ENCODE data around the gene PEAR1.

Gene PEAR1

GRCh38 chr1:156903328-156904091 is 10.0 kb downstream of the PEAR1 start:
- Histone ChIP-seq H3K4me2 (ENCODE audit: low read depth, low read length, poor library complexity, severe bottlenecking) (no peak overlapping the region), H3K36me3 (ENCODE audit: low read length) (no peaks in the 10 kb centered on the region), H3K4me3 (ENCODE audit: insufficient read depth, low read length, poor library complexity, severe bottlenecking) (no peak overlapping the region), H4K20me1 (ENCODE audit: low read depth, low read length) (no peaks in the 10 kb centered on the region), H3K9me2 (replicated peaks; ENCODE audit: insufficient read depth, low read length) (no peaks in the 10 kb centered on the region), H3K79me2 (ENCODE audit: insufficient read depth, low read length) (no peaks in the 10 kb centered on the region), H3K9ac (ENCODE audit: low read length) (no peak overlapping the region), H2AFZ (ENCODE audit: low read depth, low read length, severe bottlenecking) (no peak overlapping the region), H3K27me3 (ENCODE audit: low read length) (no peaks in the 10 kb centered on the region), H3K9me3 (ENCODE audit: insufficient read depth, low read length) (no peaks in the 10 kb centered on the region), H3K27ac (ENCODE audit: low read depth, low read length) (no peak overlapping the region), H3F3A (ENCODE audit: insufficient read depth) (no peaks in the 10 kb centered on the region)
- TF ChIP-seq, protein P1, sequence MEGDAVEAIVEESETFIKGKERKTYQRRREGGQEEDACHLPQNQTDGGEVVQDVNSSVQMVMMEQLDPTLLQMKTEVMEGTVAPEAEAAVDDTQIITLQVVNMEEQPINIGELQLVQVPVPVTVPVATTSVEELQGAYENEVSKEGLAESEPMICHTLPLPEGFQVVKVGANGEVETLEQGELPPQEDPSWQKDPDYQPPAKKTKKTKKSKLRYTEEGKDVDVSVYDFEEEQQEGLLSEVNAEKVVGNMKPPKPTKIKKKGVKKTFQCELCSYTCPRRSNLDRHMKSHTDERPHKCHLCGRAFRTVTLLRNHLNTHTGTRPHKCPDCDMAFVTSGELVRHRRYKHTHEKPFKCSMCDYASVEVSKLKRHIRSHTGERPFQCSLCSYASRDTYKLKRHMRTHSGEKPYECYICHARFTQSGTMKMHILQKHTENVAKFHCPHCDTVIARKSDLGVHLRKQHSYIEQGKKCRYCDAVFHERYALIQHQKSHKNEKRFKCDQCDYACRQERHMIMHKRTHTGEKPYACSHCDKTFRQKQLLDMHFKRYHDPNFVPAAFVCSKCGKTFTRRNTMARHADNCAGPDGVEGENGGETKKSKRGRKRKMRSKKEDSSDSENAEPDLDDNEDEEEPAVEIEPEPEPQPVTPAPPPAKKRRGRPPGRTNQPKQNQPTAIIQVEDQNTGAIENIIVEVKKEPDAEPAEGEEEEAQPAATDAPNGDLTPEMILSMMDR (IDR thresholded peaks at IDR 0.05; ENCODE audit: insufficient read depth, low read length, poor library complexity, severe bottlenecking), result no peak
- no peak for TF ChIP-seq EZH2phosphoT487 (conservative IDR thresholded peaks at IDR 0.05; ENCODE audit: low read length)

DNA sequence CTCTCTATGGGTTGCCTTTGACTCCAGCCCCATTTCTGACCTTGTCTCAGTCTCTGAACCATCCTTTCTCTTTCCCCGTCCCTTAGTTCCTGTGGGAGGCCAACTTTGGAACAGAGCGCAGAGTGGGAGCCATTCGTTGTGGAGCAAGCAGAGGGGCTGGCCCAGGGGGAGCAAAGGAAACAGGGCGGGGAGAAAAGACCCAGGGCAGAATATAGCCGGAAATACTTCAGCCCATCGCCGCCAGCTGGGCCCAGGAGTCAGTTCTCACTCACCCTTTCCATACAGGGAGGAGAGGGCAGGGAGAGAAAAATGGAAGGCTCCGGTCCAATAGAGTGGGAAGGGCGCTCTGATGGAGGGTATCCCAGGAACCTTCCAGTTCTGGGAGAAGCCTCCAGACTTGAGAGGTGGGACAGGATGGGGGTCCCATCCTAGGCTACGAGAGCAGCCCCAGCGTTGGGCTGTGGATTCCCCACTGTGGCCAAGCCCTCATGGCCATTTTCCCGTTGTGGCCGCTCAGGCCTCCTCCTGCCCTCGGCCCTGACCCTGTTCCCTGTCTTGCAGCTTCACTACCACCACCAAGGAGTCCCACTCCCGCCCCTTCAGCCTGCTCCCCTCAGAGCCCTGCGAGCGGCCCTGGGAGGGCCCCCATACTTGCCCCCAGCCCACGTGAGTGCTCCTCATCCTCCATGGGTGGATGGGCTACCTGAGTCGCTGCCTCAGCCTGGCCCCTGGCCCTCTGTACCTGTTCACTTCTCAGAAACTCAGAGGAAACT is 10.9 kb downstream of the PEAR1 start:
- Histone ChIP-seq H3K79me2 (ENCODE audit: insufficient read depth, low read length) (no peaks in the 10 kb centered on the region), H2AFZ (ENCODE audit: low read depth, low read length, severe bottlenecking) (no peak overlapping the region), H3K9me2 (replicated peaks; ENCODE audit: insufficient read depth, low read length) (no peaks in the 10 kb centered on the region), H3K36me3 (ENCODE audit: low read length) (no peaks in the 10 kb centered on the region), H4K20me1 (ENCODE audit: low read depth, low read length) (no peaks in the 10 kb centered on the region), H3K27me3 (ENCODE audit: low read length) (no peaks in the 10 kb centered on the region), H3K4me3 (ENCODE audit: insufficient read depth, low read length, poor library complexity, severe bottlenecking) (no peak overlapping the region), H3K4me2 (ENCODE audit: low read depth, low read length, poor library complexity, severe bottlenecking) (no peak overlapping the region), H3F3A (ENCODE audit: insufficient read depth) (no peaks in the 10 kb centered on the region), H3K27ac (ENCODE audit: low read depth, low read length) (no peak overlapping the region), H3K9ac (ENCODE audit: low read length) (no peak overlapping the region), H3K9me3 (ENCODE audit: insufficient read depth, low read length) (no peaks in the 10 kb centered on the region)
- TF ChIP-seq, protein P1 (IDR thresholded peaks at IDR 0.05; ENCODE audit: insufficient read depth, low read length, poor library complexity, severe bottlenecking), result no peak
- TF ChIP-seq EZH2phosphoT487 (conservative IDR thresholded peaks at IDR 0.05; ENCODE audit: low read length), result no peak

- no peak for TF ChIP-seq EZH2phosphoT487 (conservative IDR thresholded peaks at IDR 0.05; ENCODE audit: low read length)
- TF ChIP-seq, protein P1 (IDR thresholded peaks at IDR 0.05; ENCODE audit: insufficient read depth, low read length, poor library complexity, severe bottlenecking), result no peak
- no peak overlapping the region for H3K9ac ChIP-seq (ENCODE audit: low read length)
- H3K27me3 ChIP-seq (ENCODE audit: low read length), result no peaks in the 10 kb centered on the region
- no peaks in the 10 kb centered on the region for H4K20me1 ChIP-seq (ENCODE audit: low read depth, low read length)
- H3K4me2 ChIP-seq (ENCODE audit: low read depth, low read length, poor library complexity, severe bottlenecking), result no peak overlapping the region
- H3K79me2 ChIP-seq (ENCODE audit: insufficient read depth, low read length), result no peaks in the 10 kb centered on the region
- H3K27ac ChIP-seq (ENCODE audit: low read depth, low read length), result no peak overlapping the region
- no peak overlapping the region for H3K4me3 ChIP-seq (ENCODE audit: insufficient read depth, low read length, poor library complexity, severe bottlenecking)
- no peaks in the 10 kb centered on the region for H3F3A ChIP-seq (ENCODE audit: insufficient read depth)
- no peaks in the 10 kb centered on the region for H3K36me3 ChIP-seq (ENCODE audit: low read length)
- H2AFZ ChIP-seq (ENCODE audit: low read depth, low read length, severe bottlenecking), result no peak overlapping the region
- no peaks in the 10 kb centered on the region for H3K9me2 ChIP-seq (replicated peaks; ENCODE audit: insufficient read depth, low read length)
- no peaks in the 10 kb centered on the region for H3K9me3 ChIP-seq (ENCODE audit: insufficient read depth, low read length)
These were observed 11.7 kb downstream of the PEAR1 start for GRCh38 chr1:156905176-156905575.

Data from SU-DHL-6 (cell line).